ENCODE measurements around the gene AMIGO3. TPM values are rescaled to one million over a fixed set of nuclear protein-coding genes. Genes with fewer than 3 reads are reported as not detected.

The AMIGO3 gene
- total RNA-seq, 1 donor from 2014 or later: not detected

DNA sequence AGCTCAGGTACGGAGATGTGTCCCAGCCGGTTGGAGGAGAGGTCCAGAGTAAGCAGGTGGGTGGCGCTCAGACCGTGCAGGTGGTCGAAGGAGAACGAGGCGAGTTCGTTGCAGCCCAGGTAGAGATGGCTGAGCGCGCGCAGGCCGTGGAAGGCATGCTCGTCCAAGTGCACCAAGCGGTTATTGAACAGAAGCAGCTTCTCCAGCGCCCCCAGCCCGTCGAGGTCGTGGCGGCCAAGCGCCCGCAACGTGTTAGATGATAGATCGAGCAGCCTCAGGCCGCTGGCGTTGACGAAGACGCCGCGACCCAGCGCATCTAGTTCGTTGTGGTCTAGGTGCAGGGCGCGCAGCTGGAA, 648 bp downstream of the AMIGO3 start:
- no peak overlapping the region for H3K27ac Mint-ChIP-seq
- Histone ChIP-seq H3K9ac (no peak overlapping the region), H2AFZ (replicated peaks) (no peak overlapping the region), H3K4me1 (peaks cover 8% of the 10 kb centered on the region), H4K20me1 (ENCODE audit: low read depth) (no peaks in the 10 kb centered on the region), H3K27me3 (peaks cover 8% of the 10 kb centered on the region), H3K27ac (no peak overlapping the region), H3K36me3 (no peaks in the 10 kb centered on the region), H3K9me3 (ENCODE audit: low read depth) (no peaks in the 10 kb centered on the region), H3K4me2 (peak overlapping the region; percentile 84), H3K79me2 (ENCODE audit: low read depth) (peaks cover 12% of the 10 kb centered on the region), H3K4me3 (peak overlapping the region; percentile 63), H3F3A (ENCODE audit: low read depth) (peaks cover 29% of the 10 kb centered on the region)
- H3K4me3 Mint-ChIP-seq: peak overlapping the region; percentile 84
- TF ChIP-seq EZH2 (IDR thresholded peaks at IDR 0.05): no peak
- no peaks in the 10 kb centered on the region for H3K9me3 Mint-ChIP-seq
- peaks cover 8% of the 10 kb centered on the region for H3K36me3 Mint-ChIP-seq
- peaks cover 5% of the 10 kb centered on the region for H3K27me3 Mint-ChIP-seq (ENCODE audit: insufficient read depth, low read depth)
- H3K4me1 Mint-ChIP-seq: peaks cover 18% of the 10 kb centered on the region
- DNase-seq (ENCODE audit: low spot score): no peak

DNA sequence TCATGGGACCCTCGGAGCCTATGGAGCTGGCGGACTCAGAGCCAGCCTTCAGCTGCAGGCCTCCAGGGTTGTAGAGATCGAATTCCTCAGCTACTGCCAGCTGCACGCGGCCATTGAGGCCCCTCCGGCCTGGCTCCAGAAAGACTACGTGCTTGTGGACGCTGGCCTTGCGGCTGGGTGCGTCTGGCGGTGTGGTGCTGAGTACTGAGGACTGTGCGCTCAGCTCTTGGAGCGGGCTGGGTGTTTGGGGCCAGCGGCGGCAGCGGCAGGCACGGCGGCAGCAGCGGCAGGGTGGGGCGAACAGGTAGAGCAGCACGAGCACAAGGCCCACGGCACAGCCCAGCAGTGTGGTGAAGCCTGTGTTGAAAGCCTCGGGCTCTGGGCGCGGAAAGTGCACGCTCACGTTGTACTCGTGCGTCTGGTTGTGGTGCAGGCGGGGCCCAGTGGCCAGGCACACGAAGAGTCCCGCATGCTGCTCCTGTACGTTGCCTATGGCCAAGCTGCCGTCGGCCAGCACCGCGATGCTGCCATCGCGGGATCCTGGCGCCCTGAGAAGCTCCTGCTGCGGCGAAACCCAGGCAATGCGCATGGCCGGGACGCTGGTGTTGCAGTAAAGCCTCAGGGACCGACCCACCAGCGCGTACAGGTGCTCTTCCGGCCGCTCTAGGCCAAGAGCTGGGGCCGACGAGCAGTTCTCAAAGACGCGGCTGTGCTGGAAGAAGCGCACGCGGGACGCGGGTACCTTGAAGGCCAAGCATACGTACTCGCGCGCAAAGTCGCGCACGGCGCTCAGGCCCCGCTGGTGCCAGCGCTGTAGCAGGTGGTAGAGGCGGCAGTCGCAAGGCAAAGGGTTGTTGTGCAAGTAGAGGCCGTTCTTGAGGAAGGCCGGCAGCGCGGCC, 1.3 kb downstream of the AMIGO3 start:
- Histone ChIP-seq H4K20me1 (ENCODE audit: low read depth) (no peaks in the 10 kb centered on the region), H3K9ac (no peak overlapping the region), H3K79me2 (ENCODE audit: low read depth) (peaks cover 9% of the 10 kb centered on the region), H3K9me3 (ENCODE audit: low read depth) (no peaks in the 10 kb centered on the region), H3K4me2 (peak overlapping the region; percentile 84), H3K4me1 (peaks cover 8% of the 10 kb centered on the region), H2AFZ (replicated peaks) (no peak overlapping the region), H3K27me3 (peaks cover 8% of the 10 kb centered on the region), H3F3A (ENCODE audit: low read depth) (peaks cover 24% of the 10 kb centered on the region), H3K36me3 (no peaks in the 10 kb centered on the region), H3K4me3 (peak overlapping the region; percentile 63), H3K27ac (no peak overlapping the region)
- Mint-ChIP-seq H3K4me1 (peaks cover 18% of the 10 kb centered on the region), H3K4me3 (peak overlapping the region; percentile 84), H3K36me3 (peaks cover 8% of the 10 kb centered on the region), H3K9me3 (no peaks in the 10 kb centered on the region), H3K27me3 (ENCODE audit: insufficient read depth, low read depth) (peaks cover 4% of the 10 kb centered on the region), H3K27ac (no peak overlapping the region)
- no peak for TF ChIP-seq EZH2phosphoT487 (IDR thresholded peaks at IDR 0.05)
- no peak for TF ChIP-seq EZH2 (IDR thresholded peaks at IDR 0.05)
- TF ChIP-seq CTCF (IDR thresholded peaks at IDR 0.05): no peak
- DNase-seq (ENCODE audit: low spot score): peak; percentile 12

DNA sequence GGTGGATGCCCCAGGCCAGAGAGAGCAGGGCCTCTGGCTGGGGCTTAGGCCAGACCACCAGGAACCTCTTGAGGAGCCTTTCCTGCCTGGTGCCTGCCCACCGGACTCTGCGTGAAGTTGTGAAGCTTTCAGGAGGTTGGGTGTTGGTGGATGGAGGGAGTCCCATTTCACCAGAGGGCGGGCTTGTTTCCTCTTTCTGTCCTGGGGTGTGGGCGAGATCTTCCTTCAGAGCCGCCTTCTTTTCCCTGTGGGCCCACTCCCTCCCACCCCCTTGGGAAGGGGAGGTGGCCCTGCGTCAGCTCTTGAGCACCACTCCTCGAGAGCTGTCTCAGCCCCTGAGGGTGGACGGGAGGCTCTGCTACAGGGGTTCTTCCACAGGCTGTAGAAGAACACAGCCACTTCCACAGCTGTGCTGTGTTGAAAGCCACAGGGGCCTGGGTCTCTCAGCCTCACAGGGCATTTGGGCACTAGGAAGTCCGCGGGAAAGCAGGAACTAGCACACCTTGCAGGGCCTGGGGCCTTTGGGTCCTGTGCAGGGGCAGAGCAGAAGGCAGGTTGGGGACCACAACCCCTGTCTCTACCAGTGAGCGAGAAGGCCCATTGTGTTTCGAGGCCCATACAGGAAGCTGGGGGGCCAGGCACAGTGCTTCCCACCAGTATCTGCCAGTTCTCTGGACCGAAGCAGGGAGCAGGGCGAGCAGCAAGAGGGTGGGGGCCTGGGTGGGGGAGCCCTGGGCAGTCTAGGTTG, 2.1 kb downstream of the AMIGO3 start:
- peaks cover 3% of the 10 kb centered on the region for H3K4me1 ChIP-seq
- TF ChIP-seq CTCF (IDR thresholded peaks at IDR 0.05): no peak
- no peak for TF ChIP-seq EZH2phosphoT487 (IDR thresholded peaks at IDR 0.05)
- TF ChIP-seq EZH2 (IDR thresholded peaks at IDR 0.05): no peak
- H3K4me2 ChIP-seq: no peak overlapping the region
- H3K27me3 ChIP-seq: peaks cover 8% of the 10 kb centered on the region
- H3K9me3 ChIP-seq (ENCODE audit: low read depth): no peaks in the 10 kb centered on the region
- H2AFZ ChIP-seq (replicated peaks): no peak overlapping the region
- H3K27ac ChIP-seq: no peak overlapping the region
- Mint-ChIP-seq H3K36me3 (peaks cover 8% of the 10 kb centered on the region), H3K4me1 (peaks cover 12% of the 10 kb centered on the region), H3K4me3 (peak overlapping the region; percentile 10), H3K9me3 (no peaks in the 10 kb centered on the region), H3K27me3 (ENCODE audit: insufficient read depth, low read depth) (no peaks in the 10 kb centered on the region), H3K27ac (no peak overlapping the region)
- no peaks in the 10 kb centered on the region for H4K20me1 ChIP-seq (ENCODE audit: low read depth)
- H3K79me2 ChIP-seq (ENCODE audit: low read depth): peaks cover under 1% of the 10 kb centered on the region
- no peak overlapping the region for H3K4me3 ChIP-seq
- H3K9ac ChIP-seq: no peak overlapping the region
- H3K36me3 ChIP-seq: no peaks in the 10 kb centered on the region
- DNase-seq (ENCODE audit: low spot score): no peak
- H3F3A ChIP-seq (ENCODE audit: low read depth): peaks cover 24% of the 10 kb centered on the region

Measured in neural progenitor cell (in vitro differentiated cells).